ENCODE data around the gene GPATCH11.

Gene GPATCH11

DNA sequence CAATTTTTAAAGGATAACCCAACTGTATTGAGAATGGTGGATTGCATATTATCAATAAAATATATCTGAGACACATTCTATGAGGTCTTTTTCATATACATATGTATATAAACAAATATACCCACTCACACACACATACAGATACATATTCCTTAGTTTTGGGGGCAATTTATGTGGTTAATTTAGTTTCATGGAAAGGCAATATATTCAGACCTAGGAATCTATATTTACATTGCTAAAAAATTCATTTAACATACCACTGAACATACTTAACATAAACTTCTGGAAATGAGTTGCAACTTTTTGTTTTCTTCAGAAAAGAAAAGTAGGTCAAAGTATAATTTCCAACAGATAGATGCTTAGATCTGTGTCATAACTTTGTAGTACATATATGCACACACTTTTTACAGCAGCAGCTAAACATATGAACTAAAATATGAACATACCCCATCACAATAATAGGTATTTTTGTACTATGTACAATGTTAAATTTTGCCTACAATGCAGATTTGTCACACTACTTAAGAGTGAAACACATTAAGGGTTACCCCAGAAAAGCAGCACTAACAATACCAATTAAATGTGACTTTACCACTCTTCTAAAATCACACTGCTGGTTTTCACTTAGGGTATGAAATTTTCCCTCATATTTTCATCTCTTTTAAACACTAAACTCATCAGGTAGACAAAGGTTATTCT is 23.2 kb upstream of the GPATCH11 start:
- Histone ChIP-seq H3K9me3 (replicated peaks; ENCODE audit: insufficient read depth, low read length) (no peaks in the 10 kb centered on the region), H3K27ac (ENCODE audit: low read length) (no peak overlapping the region), H3F3A (ENCODE audit: insufficient read depth, low read length) (no peaks in the 10 kb centered on the region), H3K4me3 (ENCODE audit: low read length) (no peak overlapping the region), H4K20me1 (ENCODE audit: insufficient read depth, low read length) (no peaks in the 10 kb centered on the region), H3K4me2 (ENCODE audit: low read depth, low read length) (no peak overlapping the region), H3K79me2 (ENCODE audit: low read length) (no peaks in the 10 kb centered on the region), H3K9ac (ENCODE audit: low read length) (no peak overlapping the region), H3K9me2 (replicated peaks; ENCODE audit: insufficient read depth, low read length) (no peaks in the 10 kb centered on the region), H3K36me3 (replicated peaks; ENCODE audit: insufficient read depth, low read length) (peaks cover 17% of the 10 kb centered on the region; the same call in 1 of the 2 replicates), H3K27me3 (replicated peaks; ENCODE audit: insufficient read depth, low read length) (no peaks in the 10 kb centered on the region), H2AFZ (ENCODE audit: low read length) (no peak overlapping the region), H3K4me1 (ENCODE audit: low read length) (no peaks in the 10 kb centered on the region)
- no peak for DNase-seq
- TF ChIP-seq EZH2 (optimal IDR thresholded peaks at IDR 0.05; ENCODE audit: low read depth, low read length) = no peak
- TF ChIP-seq EZH2phosphoT487 (IDR thresholded peaks at IDR 0.05; ENCODE audit: low read length) = no peak
- TF ChIP-seq, protein P1, sequence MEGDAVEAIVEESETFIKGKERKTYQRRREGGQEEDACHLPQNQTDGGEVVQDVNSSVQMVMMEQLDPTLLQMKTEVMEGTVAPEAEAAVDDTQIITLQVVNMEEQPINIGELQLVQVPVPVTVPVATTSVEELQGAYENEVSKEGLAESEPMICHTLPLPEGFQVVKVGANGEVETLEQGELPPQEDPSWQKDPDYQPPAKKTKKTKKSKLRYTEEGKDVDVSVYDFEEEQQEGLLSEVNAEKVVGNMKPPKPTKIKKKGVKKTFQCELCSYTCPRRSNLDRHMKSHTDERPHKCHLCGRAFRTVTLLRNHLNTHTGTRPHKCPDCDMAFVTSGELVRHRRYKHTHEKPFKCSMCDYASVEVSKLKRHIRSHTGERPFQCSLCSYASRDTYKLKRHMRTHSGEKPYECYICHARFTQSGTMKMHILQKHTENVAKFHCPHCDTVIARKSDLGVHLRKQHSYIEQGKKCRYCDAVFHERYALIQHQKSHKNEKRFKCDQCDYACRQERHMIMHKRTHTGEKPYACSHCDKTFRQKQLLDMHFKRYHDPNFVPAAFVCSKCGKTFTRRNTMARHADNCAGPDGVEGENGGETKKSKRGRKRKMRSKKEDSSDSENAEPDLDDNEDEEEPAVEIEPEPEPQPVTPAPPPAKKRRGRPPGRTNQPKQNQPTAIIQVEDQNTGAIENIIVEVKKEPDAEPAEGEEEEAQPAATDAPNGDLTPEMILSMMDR (IDR thresholded peaks at IDR 0.05; ENCODE audit: low read length) = no peak

- TF ChIP-seq, protein P1 (IDR thresholded peaks at IDR 0.05; ENCODE audit: low read length) = no peak
- TF ChIP-seq EZH2 (optimal IDR thresholded peaks at IDR 0.05; ENCODE audit: low read depth, low read length) = no peak
- TF ChIP-seq EZH2phosphoT487 (IDR thresholded peaks at IDR 0.05; ENCODE audit: low read length) = no peak
- H4K20me1 ChIP-seq (ENCODE audit: insufficient read depth, low read length) = no peaks in the 10 kb centered on the region
Observed at GRCh38 chr2:37061776-37062175, 22.5 kb upstream of the GPATCH11 start.

DNA sequence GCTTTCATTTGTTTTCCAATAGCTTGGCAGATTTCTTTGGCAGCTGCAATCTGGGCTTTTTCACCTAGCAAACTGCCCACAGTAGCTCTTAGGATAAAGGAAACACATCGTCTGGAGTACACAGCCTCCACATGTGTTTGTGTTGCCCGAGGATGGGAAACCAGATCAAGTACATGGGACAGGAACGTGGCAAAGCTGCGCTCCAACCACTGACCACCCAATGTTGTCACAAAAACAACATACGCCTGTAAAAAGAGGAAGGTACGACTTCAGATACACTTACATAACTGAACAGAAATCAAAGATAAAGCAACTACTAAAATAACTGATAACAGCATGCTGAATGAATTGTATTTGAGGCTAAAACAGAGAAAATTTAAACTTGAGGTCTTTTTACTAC is 15.6 kb upstream of the GPATCH11 start:
- H3K4me2 ChIP-seq (ENCODE audit: low read depth, low read length) = no peak overlapping the region
- H4K20me1 ChIP-seq (ENCODE audit: insufficient read depth, low read length) = no peaks in the 10 kb centered on the region
- no peaks in the 10 kb centered on the region for H3K4me1 ChIP-seq (ENCODE audit: low read length)
- TF ChIP-seq EZH2phosphoT487 (IDR thresholded peaks at IDR 0.05; ENCODE audit: low read length) = no peak
- TF ChIP-seq, protein P1 (IDR thresholded peaks at IDR 0.05; ENCODE audit: low read length) = no peak
- TF ChIP-seq EZH2 (optimal IDR thresholded peaks at IDR 0.05; ENCODE audit: low read depth, low read length) = no peak
- no peak overlapping the region for H3K9ac ChIP-seq (ENCODE audit: low read length)
- no peaks in the 10 kb centered on the region for H3F3A ChIP-seq (ENCODE audit: insufficient read depth, low read length)
- no peaks in the 10 kb centered on the region for H3K27me3 ChIP-seq (replicated peaks; ENCODE audit: insufficient read depth, low read length)
- H3K9me3 ChIP-seq (replicated peaks; ENCODE audit: insufficient read depth, low read length) = no peaks in the 10 kb centered on the region
- H3K36me3 ChIP-seq (replicated peaks; ENCODE audit: insufficient read depth, low read length) = peaks cover 5% of the 10 kb centered on the region; the same call in 1 of the 2 replicates
- no peak overlapping the region for H3K4me3 ChIP-seq (ENCODE audit: low read length)
- no peak overlapping the region for H2AFZ ChIP-seq (ENCODE audit: low read length)
- H3K27ac ChIP-seq (ENCODE audit: low read length) = no peak overlapping the region
- H3K79me2 ChIP-seq (ENCODE audit: low read length) = peaks cover 23% of the 10 kb centered on the region
- H3K9me2 ChIP-seq (replicated peaks; ENCODE audit: insufficient read depth, low read length) = no peaks in the 10 kb centered on the region
- DNase-seq = no peak

More at GRCh38 chr2:37061776-37062175, 22.5 kb upstream of the GPATCH11 start:
- Histone ChIP-seq H2AFZ (ENCODE audit: low read length) (no peak overlapping the region), H3K9me2 (replicated peaks; ENCODE audit: insufficient read depth, low read length) (no peaks in the 10 kb centered on the region), H3K4me3 (ENCODE audit: low read length) (no peak overlapping the region), H3K79me2 (ENCODE audit: low read length) (no peaks in the 10 kb centered on the region), H3K36me3 (replicated peaks; ENCODE audit: insufficient read depth, low read length) (peaks cover 16% of the 10 kb centered on the region; the same call in 1 of the 2 replicates), H3K4me2 (ENCODE audit: low read depth, low read length) (no peak overlapping the region), H3K27me3 (replicated peaks; ENCODE audit: insufficient read depth, low read length) (no peaks in the 10 kb centered on the region), H3K27ac (ENCODE audit: low read length) (no peak overlapping the region), H3K9me3 (replicated peaks; ENCODE audit: insufficient read depth, low read length) (no peaks in the 10 kb centered on the region), H3K9ac (ENCODE audit: low read length) (no peak overlapping the region), H3F3A (ENCODE audit: insufficient read depth, low read length) (no peaks in the 10 kb centered on the region), H3K4me1 (ENCODE audit: low read length) (no peaks in the 10 kb centered on the region)
- DNase-seq = no peak

Measured in MM.1S (cell line).